Lower leg skin (tissue), 3 donors: ENCODE results near the gene XPR1.

Source experiments
- POLR2A ChIP-seq, 2 donors: fragments of 450-650 bp; IDR thresholded peaks; one replicate each; pipeline ENCODE4 v1.6.1; 2016 to 2017; ENCODE audit warnings: antibody characterized with exemption in 2 of 2, mild to moderate bottlenecking in 1 of 2, moderate library complexity in 1 of 2
- TF ChIP-seq, protein P1 (sequence below), 3 donors: fragments of 450-650 bp; IDR thresholded peaks; one replicate each; pipeline ENCODE4 v1.5.1; 2016; ENCODE audit warnings: antibody characterized with exemption in 3 of 3, mild to moderate bottlenecking in 3 of 3, moderate library complexity in 2 of 3

DNA sequence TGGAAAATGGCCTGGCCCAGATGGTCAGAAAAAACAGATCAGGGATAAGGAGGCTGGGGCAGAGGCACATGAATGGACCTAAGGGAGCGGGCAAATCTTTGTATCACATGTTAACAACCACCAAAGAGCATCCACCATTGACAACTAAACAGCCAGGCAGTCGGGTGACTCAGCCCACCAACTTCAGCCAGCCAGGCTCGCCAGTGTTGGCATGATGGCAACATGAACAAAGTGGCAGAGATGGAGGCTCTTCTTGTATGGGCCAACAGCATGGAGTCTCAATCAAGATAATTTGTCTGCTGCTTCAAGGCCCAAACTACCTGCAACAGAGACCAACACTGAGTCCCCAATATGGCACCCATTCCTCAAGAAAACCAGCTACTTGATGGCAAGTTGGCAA is 264.3 kb downstream of the XPR1 start:
- no peak for TF ChIP-seq POLR2A (IDR thresholded peaks at IDR 0.05)
- TF ChIP-seq, protein P1, sequence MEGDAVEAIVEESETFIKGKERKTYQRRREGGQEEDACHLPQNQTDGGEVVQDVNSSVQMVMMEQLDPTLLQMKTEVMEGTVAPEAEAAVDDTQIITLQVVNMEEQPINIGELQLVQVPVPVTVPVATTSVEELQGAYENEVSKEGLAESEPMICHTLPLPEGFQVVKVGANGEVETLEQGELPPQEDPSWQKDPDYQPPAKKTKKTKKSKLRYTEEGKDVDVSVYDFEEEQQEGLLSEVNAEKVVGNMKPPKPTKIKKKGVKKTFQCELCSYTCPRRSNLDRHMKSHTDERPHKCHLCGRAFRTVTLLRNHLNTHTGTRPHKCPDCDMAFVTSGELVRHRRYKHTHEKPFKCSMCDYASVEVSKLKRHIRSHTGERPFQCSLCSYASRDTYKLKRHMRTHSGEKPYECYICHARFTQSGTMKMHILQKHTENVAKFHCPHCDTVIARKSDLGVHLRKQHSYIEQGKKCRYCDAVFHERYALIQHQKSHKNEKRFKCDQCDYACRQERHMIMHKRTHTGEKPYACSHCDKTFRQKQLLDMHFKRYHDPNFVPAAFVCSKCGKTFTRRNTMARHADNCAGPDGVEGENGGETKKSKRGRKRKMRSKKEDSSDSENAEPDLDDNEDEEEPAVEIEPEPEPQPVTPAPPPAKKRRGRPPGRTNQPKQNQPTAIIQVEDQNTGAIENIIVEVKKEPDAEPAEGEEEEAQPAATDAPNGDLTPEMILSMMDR (IDR thresholded peaks at IDR 0.05) = no peak
